Measurements from ENCODE around the gene FAM111B.
"Not testable (repeated sequence)": the region's sequence is repeated elsewhere in the genome, so short reads cannot be mapped to it uniquely, and the experiment has no call there.

FAM111B gene, protein sequence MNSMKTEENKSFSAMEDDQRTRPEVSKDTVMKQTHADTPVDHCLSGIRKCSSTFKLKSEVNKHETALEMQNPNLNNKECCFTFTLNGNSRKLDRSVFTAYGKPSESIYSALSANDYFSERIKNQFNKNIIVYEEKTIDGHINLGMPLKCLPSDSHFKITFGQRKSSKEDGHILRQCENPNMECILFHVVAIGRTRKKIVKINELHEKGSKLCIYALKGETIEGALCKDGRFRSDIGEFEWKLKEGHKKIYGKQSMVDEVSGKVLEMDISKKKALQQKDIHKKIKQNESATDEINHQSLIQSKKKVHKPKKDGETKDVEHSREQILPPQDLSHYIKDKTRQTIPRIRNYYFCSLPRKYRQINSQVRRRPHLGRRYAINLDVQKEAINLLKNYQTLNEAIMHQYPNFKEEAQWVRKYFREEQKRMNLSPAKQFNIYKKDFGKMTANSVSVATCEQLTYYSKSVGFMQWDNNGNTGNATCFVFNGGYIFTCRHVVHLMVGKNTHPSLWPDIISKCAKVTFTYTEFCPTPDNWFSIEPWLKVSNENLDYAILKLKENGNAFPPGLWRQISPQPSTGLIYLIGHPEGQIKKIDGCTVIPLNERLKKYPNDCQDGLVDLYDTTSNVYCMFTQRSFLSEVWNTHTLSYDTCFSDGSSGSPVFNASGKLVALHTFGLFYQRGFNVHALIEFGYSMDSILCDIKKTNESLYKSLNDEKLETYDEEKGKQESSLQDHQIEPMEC

DNA sequence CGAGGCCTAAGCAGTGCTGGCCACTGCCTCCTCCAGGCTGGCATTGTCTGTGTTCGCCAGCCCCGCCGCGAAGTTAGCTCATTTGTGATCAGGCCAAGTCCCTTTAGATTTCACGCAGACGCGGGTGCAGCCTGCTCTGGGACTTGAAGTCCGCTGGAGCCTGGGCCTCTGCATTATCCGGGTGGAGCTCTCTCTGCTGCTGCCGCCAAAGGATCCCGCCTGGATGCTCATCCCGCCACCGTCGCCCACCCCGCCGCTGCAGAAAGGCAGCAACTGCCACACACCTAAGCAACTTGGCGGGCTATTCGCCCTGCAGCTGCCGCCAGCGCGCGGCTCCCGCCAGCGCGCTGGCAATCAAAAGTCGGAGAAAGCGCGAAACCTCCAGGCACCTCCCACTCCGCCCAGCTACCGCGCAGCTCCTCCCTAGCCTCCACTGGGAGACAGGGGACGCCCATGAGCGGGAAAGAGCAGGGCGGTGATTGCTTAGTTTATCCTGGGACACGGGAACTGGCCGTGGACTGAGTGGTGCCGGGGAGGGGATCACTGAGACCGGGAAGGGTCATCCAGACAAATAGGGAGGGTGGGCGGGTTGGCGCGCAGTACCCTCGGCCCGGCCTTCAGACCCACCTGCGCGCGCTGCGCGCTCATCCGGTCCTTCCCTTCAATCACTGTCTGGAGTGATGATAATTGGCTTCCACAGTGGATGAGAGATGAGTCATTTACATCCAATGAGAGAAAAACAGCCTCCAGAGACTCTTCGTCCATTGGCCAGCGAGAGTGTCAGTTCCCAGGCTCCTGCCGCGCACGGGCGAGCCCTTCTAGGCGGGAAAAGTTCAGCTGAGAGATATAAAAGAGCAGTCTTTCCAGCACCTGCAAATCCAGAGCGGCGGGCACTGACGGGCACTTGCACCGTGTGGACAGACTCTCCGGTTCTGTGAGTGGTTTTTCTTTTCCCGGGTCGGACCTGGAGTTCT is at the start of gene FAM111B:
FAM111B (plus strand) TSS at position 875 of the 974 bp plus-strand sequence. CDS start 2,389 bp downstream, outside the sequence.
- H3K27ac ChIP-seq = peak within 1 kb of the TSS; percentile 65
- TF ChIP-seq, protein P1, sequence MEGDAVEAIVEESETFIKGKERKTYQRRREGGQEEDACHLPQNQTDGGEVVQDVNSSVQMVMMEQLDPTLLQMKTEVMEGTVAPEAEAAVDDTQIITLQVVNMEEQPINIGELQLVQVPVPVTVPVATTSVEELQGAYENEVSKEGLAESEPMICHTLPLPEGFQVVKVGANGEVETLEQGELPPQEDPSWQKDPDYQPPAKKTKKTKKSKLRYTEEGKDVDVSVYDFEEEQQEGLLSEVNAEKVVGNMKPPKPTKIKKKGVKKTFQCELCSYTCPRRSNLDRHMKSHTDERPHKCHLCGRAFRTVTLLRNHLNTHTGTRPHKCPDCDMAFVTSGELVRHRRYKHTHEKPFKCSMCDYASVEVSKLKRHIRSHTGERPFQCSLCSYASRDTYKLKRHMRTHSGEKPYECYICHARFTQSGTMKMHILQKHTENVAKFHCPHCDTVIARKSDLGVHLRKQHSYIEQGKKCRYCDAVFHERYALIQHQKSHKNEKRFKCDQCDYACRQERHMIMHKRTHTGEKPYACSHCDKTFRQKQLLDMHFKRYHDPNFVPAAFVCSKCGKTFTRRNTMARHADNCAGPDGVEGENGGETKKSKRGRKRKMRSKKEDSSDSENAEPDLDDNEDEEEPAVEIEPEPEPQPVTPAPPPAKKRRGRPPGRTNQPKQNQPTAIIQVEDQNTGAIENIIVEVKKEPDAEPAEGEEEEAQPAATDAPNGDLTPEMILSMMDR (conservative IDR thresholded peaks at IDR 0.05) = no peak; the same call in 1 of the 2 replicates

DNA sequence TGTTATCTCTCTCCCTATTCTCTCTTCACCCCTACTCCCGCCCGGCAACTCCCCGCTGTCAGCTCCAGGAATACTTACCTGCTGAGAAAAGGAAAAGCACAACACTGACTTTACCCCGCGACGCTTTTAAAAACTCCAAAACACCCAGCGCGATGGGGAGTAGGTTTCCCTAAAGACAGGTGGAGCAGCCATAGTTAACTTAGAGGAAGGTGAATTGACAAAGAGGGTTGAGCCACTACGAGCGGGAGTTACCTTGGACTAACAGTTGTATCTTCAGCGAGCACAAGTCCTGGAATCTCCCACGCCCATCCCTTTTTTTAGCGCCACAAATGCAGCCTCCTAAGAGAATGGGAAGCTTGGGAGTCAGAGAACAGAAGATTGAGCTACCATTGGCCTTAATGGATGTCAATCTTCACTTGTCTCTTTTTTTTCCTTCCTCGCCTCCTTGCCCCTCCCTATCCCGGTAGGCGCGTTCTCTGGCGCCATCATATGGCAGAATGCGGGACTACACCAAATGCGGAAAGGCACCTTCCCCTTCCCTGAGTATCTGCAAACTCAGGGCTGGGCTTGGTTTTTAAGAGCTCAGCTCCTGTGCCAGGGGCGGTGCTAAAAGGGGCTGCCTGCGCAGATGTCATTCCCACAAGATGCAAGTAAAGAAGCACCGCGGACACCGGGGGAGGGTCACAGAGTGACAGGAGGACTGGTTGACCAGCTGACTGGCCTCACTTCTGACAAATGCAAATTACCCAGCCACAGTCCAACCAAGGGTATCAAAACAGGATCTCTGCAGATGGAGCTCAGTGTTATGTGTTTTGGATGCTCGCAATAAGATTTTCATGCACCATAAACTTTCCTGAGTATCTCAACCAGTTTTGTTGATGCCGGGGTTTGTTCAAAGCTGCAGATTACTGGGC is 48.7 kb upstream of the FAM111B start:
- TF ChIP-seq, protein P1 (conservative IDR thresholded peaks at IDR 0.05) = peak; percentile 90
- H3K27ac ChIP-seq = peak overlapping the region; percentile 73

DNA sequence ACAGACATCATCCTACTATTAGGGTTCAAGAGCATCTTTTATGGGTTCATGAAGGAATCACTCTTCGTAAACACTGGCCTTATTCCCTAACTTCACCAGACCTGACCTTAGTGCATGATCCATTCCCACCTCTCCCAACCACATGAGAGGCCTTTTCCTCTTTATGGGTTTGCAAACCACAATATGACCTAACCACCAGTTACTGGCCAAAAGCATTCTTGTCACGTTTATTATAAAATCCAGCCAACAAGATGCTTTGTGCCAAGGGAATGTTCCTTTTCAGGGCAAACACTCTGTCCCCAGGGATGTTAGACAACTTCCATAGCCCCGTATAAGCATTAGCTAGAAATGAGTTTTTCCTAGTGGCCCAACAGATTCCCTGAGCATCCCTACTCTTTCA is 46.9 kb upstream of the FAM111B start:
- H3K27ac ChIP-seq = not testable (repeated sequence)

DNA sequence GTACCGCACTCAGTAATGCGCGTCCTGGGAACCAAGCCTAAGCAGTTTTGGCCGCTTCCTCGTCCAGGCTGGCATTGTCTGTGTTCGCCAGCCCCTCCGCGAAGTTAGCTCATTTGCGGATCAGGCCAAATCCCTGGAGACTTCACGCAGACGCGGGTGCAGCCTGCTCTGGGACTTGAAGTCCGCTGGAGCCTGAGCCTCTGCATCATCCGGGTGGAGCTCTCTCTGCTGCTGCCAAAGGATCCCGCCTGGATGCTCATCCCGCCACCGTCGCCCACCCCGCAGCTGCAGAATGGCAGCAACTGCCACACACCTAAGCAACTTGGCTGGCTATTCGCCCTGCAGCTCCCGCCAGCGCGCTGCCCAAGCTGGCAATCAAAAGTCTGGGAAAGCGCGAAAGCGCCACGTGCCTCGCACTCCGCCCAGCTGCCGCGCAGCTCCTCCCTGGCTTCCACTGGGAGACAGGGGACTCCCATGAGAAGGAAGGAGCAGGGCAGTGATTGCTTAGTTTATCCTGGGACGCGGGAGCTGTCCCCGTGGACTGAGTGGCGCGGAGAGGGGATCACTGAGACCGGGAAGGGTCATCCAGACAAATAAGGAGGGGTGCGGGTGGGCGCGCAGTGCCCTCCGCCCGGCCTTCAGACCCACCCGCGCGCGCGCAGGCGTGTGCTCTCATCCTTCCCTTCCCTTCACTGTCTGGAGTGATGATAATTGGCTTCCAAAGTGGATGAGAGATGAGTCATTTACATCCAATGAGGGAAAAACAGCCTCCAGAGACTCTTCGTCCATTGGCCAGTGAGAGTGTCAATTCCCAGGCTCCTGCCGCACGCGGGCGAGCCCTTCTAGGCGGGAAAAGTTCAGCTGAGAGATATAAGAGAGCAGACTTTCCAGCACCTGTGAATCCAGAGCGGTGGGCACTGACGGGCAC is 44.2 kb upstream of the FAM111B start:
- TF ChIP-seq, protein P1 (conservative IDR thresholded peaks at IDR 0.05) = no peak
- H3K27ac ChIP-seq = no peak overlapping the region

DNA sequence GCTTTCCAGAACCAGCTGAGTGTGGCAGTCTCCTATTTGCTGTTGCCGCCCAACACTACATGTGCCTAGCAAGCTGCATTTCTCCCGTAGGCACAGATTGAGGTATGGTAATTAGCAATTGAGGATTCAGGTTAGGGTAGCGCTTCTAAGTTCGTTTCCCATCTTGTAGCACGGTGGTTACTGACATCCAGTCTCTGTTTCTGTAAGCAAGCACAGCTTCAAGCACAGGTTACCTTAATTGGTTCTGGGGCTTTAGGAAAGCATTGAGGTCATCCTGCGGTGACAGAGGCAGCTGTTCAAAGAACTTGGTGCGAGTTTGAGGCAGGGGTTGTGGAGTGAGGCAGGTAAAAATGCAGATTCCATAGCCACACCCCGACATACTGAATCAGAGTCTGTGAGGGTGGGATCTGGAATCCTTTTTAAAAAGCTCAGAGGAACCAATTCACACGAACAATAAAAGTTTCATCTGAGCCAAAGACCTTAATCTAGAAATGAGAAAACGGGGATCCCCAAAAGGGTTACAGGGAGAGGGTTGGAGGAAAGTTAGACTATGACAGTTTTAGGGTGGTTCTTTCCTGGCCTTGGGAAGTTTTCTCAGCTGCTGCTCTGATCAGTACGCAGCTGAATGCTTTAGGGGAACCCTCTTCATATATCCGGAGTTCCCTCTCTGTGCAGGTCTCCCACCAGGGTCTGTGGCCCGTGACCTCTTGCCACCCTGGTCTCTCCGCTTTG is 42.9 kb upstream of the FAM111B start:
- not testable (repeated sequence) for H3K27ac ChIP-seq

GRCh38 chr11:59069087-59069486 is 38.0 kb upstream of the FAM111B start:
- TF ChIP-seq, protein P1 (conservative IDR thresholded peaks at IDR 0.05) = no peak
- no peak overlapping the region for H3K27ac ChIP-seq

Data from VCaP (cell line).